ENCODE data around the gene PRKAG2.

DNA sequence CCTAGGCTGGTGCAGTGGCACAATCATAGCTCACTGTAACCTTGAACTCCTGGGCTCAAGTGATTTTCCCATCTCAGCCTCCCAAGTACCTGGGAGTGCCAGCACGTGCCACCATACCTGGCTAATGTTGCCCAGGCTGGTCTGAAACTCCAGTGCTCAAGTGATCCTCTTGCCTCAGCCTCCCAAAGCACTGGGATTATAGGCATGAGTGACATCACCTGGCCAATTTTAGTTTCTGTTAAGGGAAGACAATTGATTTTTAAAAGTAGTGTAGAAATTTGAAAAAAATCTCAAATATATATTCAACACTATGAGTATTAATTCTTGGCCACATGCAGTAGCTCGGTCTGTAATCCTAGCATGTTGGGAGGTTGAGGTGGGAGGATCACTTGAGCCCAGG is 235.3 kb downstream of the PRKAG2 start:
- TF ChIP-seq GATA3 (IDR thresholded peaks at IDR 0.05; ENCODE audit: low read depth, low read length) (no peak), GATA2 (IDR thresholded peaks at IDR 0.05; ENCODE audit: low read depth, low read length) (no peak)

Data from SH-SY5Y (cell line).